HepG2 (cell line): ENCODE measurements around the gene TBC1D22A. TPM values are rescaled to one million over a fixed set of nuclear protein-coding genes. Genes with fewer than 3 reads are reported as not detected.

Source experiments
- ATAC-seq: fragments of 200-7000 bp; cut with Tn5 transposase; 3 replicates; pipeline ENCODE4 v1.9.1; 2020; ENCODE audit warnings: mild to moderate bottlenecking, moderate library complexity
- BruUV-seq: library from RNA; stranded (reverse); fragments of 400-500 nt; replicated peaks from 2 replicates; lab custom pipeline; 2021; lab: Mats Ljungman, UMichigan
- CTCF ChIA-PET: fragments of 300-600 bp; formaldehyde crosslinking; extraction: SDS; loops from one replicate; lab custom pipeline; 2021; ENCODE audit warnings: low total read pairs, inconsistent platforms, low intra/inter-chr PET ratio; lab: Yijun Ruan, JAX
- POLR2A ChIA-PET: fragments of 350-600 bp; sonication (Branson Sonifier 250); formaldehyde crosslinking; loops from one replicate; lab custom pipeline; 2020; ENCODE audit warnings: antibody characterized with exemption, inconsistent platforms; lab: Yijun Ruan, JAX
- DNase-seq: peaks from one replicate; pipeline ENCODE4 v3.0.0-alpha.2; 2015; ENCODE audit warnings: low spot score
- FAIRE-seq: peaks from 3 replicates; lab custom pipeline; 2011; peaks lifted over from hg19 to GRCh38; lab: Jason Lieb, UNC
- H2AFZ ChIP-seq: one replicate; pipeline ENCODE4 v1.6.1; 2011; ENCODE audit warnings: low read length, inconsistent platforms
- H3K27ac ChIP-seq: fragments of 300-600 bp; 3 replicates; pipeline ENCODE4 v1.8.0; 2011; ENCODE audit warnings: mixed run types, mild to moderate bottlenecking, mixed read lengths, low read length, inconsistent platforms; ENCODE audit not compliant: insufficient read depth; ENCODE audit errors: extremely low read length
- H3K27me3 ChIP-seq, 2 experiments: fragments of 200-600 bp in 1 of 2; 2 replicates in 1 of 2; 3 replicates in 1 of 2; pipeline versions ENCODE4 v1.6.0 to v1.8.0; 2011; ENCODE audit warnings: low read length in 2 of 2, mild to moderate bottlenecking in 2 of 2, moderate library complexity in 2 of 2, inconsistent platforms in 1 of 2; ENCODE audit not compliant: insufficient read depth in 2 of 2, control insufficient read depth in 1 of 2
- H3K36me3 ChIP-seq, 2 experiments: fragments of 200-600 bp in 1 of 2; replicated peaks in 1 of 2; 2 replicates in 1 of 2; 3 replicates in 1 of 2; pipeline versions ENCODE4 v1.5.1 to v1.8.0; 2011; ENCODE audit warnings: low read length in 2 of 2, inconsistent platforms in 1 of 2; ENCODE audit not compliant: insufficient read depth in 2 of 2, control insufficient read depth in 1 of 2
- H3K4me1 ChIP-seq: 2 replicates; pipeline ENCODE4 v1.5.1; 2012; ENCODE audit warnings: low read length, inconsistent platforms; ENCODE audit not compliant: insufficient read depth
- H3K4me2 ChIP-seq: 2 replicates; pipeline ENCODE4 v1.6.0; 2011; ENCODE audit warnings: low read depth, low read length, inconsistent platforms
- H3K4me3 ChIP-seq, 3 experiments: fragments of 200-600 bp in 1 of 3; sonication (generic), shearing (Covaris generic) in 1 of 3; replicated peaks in 1 of 3; 2 replicates each; pipeline ENCODE4 v1.5.1; 2011 to 2016; ENCODE audit warnings: low read length in 3 of 3, inconsistent platforms in 2 of 3, low read depth in 2 of 3, mild to moderate bottlenecking in 2 of 3, control low read depth in 1 of 3, mixed read lengths in 1 of 3; ENCODE audit not compliant: insufficient read depth in 1 of 3
- H3K79me2 ChIP-seq: one replicate; pipeline ENCODE4 v1.6.1; 2011; ENCODE audit warnings: low read length, inconsistent platforms; ENCODE audit not compliant: insufficient read depth
- H3K9ac ChIP-seq: 2 replicates; pipeline ENCODE4 v1.6.0; 2011; ENCODE audit warnings: mild to moderate bottlenecking, low read depth, low read length, inconsistent platforms; ENCODE audit not compliant: insufficient read depth
- H3K9me3 ChIP-seq: 2 replicates; pipeline ENCODE4 v1.5.1; 2012; ENCODE audit warnings: mild to moderate bottlenecking, low read length
- H4K20me1 ChIP-seq: 2 replicates; pipeline ENCODE4 v1.6.0; 2011; ENCODE audit warnings: inconsistent platforms, mild to moderate bottlenecking, low read length, moderate library complexity; ENCODE audit not compliant: insufficient read depth
- PBX3 ChIP-seq: sonication (generic); formaldehyde crosslinking; IDR thresholded peaks from 2 replicates; pipeline ENCODE4 v1.8.1; 2023; ENCODE audit warnings: missing genetic modification reagents, inconsistent platforms, borderline replicate concordance
- SMC3 ChIP-seq: IDR thresholded peaks from 2 replicates; pipeline ENCODE4 v1.6.1; 2011; ENCODE audit warnings: low read length, improper control_type of control experiment
- TOPORS ChIP-seq: sonication (generic); formaldehyde crosslinking; IDR thresholded peaks from 2 replicates; pipeline ENCODE4 v1.8.0; 2023; ENCODE audit warnings: mild to moderate bottlenecking, missing genetic modification reagents
- ZC3H4 ChIP-seq: sonication (generic); formaldehyde crosslinking; IDR thresholded peaks from 2 replicates; pipeline ENCODE4 v1.4.0; 2020; ENCODE audit warnings: missing genetic modification reagents, borderline replicate concordance
- ZNF251 ChIP-seq: sonication (generic); formaldehyde crosslinking; IDR thresholded peaks from 2 replicates; pipeline ENCODE4 v1.9.0; 2021; ENCODE audit warnings: mild to moderate bottlenecking, missing genetic modification reagents
- ZNF33A ChIP-seq: sonication (generic); formaldehyde crosslinking; IDR thresholded peaks from 2 replicates; pipeline ENCODE4 v1.5.1; 2020; ENCODE audit warnings: missing genetic modification reagents, mild to moderate bottlenecking, moderate library complexity, borderline replicate concordance
- ZNF772 ChIP-seq: sonication (generic); formaldehyde crosslinking; IDR thresholded peaks from 2 replicates; pipeline ENCODE4 v1.5.0; 2020; ENCODE audit warnings: mild to moderate bottlenecking, missing genetic modification reagents
- ZNF777 ChIP-seq: sonication (generic); formaldehyde crosslinking; IDR thresholded peaks from 2 replicates; pipeline ENCODE4 v1.4.0; 2020; ENCODE audit warnings: missing genetic modification reagents
- ZSCAN9 ChIP-seq: IDR thresholded peaks from 2 replicates; pipeline ENCODE4 v1.6.1; 2016; ENCODE audit warnings: borderline replicate concordance
- WGBS: methylation state at CpG from one replicate; pipeline ENCODE4 v1.1.6; 2017; ENCODE audit warnings: low lambda C conversion rate; 5-methylcytosine and 5-hydroxymethylcytosine counted together
- in situ Hi-C: cut with HindIII; loops from 2 replicates; pipeline ENCODE4 v1.10.0; 2017; ENCODE audit warnings: low pct_unique_long_range_greater_than_20kb; ENCODE audit not compliant: extremely low pct_ligation_motif_present
- intact Hi-C: fragments of 100-400 bp; cut with micrococcal nuclease; formaldehyde crosslinking; loops from one replicate; pipeline ENCODE4 v1.10.0; 2022; ENCODE audit not compliant: unreplicated experiment
- polyA plus RNA-seq, 8 experiments: library from polyadenylated mRNA; depleted of rRNA in 3 of 8; stranded (reverse) in 7 of 8; unstranded in 1 of 8; fragments of >200 nt; fragmentation: Illumina TruSeq in 4 of 8; extraction: Trizol in 4 of 8; gene quantifications; 2 replicates each; pipeline versions ENCODE4 v1.2.1 to v1.2.3, GENCODE V29; 2011 to 2016; ENCODE audit warnings: low read depth in 4 of 8, missing spikeins in 1 of 8, mixed read lengths in 1 of 8; ENCODE audit not compliant: insufficient read depth in 1 of 8
- total RNA-seq, 5 experiments: library from RNA; depleted of rRNA; stranded (reverse); fragments of >200 nt; fragmentation: Illumina TruSeq; extraction: Trizol; gene quantifications; 2 replicates each; pipeline ENCODE4 v1.2.3, GENCODE V29; 2016; ENCODE audit warnings: low read depth in 1 of 5
- TF ChIP-seq, protein P1 (sequence below): IDR thresholded peaks from 2 replicates; pipeline ENCODE4 v1.6.1; 2018; ENCODE audit warnings: missing genetic modification reagents, mild to moderate bottlenecking, missing compliant biosample characterization

The TBC1D22A gene
- total and polyA plus RNA-seq, 2 of the 13 experiments (the other 11 are each of a cell fraction or from before 2014, with no cell fraction given): 17.3 to 18.0 TPM

- 14% methylated on average over 9 of the region's 9 CpGs for WGBS
- Histone ChIP-seq H4K20me1 (no peaks in the 10 kb centered on the region), H3K27me3 (peaks cover 6 to 64% of the 10 kb centered on the region in 2 experiments; a peak in 4 of 5 replicates), H3K4me1 (no peaks in the 10 kb centered on the region), H3K36me3 (no peaks in the 10 kb centered on the region), H2AFZ (no peak overlapping the region), H3K9ac (no peak overlapping the region), H3K4me3 (no peak overlapping the region), H3K27ac (no peak overlapping the region), H3K9me3 (no peaks in the 10 kb centered on the region), H3K79me2 (no peaks in the 10 kb centered on the region), H3K4me2 (no peak overlapping the region)
- intact Hi-C loops (no loop called here), in situ Hi-C loops (loop anchor here (25.0 kb wide), 1 partner anchor 1281 kb away; a partner anchor contains a TSS)
- POLR2A ChIA-PET: no interaction called here
- BruUV-seq: no TSS peak
- FAIRE-seq (no peak), ATAC-seq (no peak), DNase-seq (no peak)
- CTCF ChIA-PET: no interaction called here
- TF ChIP-seq ZSCAN9 (CRISPR knock-in tag): no peak
- TF ChIP-seq TOPORS (CRISPR knock-in tag): no peak
- no peak for TF ChIP-seq SMC3
- TF ChIP-seq ZC3H4 (CRISPR knock-in tag): no peak
- TF ChIP-seq ZNF251 (CRISPR knock-in tag): no peak
- TF ChIP-seq ZNF772 (CRISPR knock-in tag): no peak
- TF ChIP-seq ZNF777 (CRISPR knock-in tag): no peak
- TF ChIP-seq ZNF33A (CRISPR knock-in tag): no peak
Measured at GRCh38 chr22:47206666-47207218, 444.3 kb downstream of the TBC1D22A start.

DNA sequence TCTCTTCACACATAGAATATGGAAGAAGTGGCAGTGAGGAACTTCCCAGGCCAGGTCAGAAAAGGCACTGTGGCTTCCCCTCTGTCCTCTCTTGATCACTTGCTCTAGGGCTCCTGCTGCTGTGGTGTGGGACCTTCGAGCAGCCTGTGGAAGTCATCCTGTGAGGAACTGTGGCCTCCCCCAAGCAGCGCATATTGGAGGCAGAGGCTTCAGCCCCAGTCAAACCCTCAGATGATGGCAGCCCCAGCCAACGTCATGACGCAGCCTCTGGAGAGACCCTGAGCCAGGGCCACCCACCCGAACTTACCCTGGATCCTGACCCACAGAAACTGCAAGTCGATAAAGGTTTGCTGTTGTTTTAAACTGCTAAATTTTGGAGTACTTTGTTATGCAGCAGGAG is 444.9 kb downstream of the TBC1D22A start:
- DNase-seq (no peak), FAIRE-seq (no peak), ATAC-seq (no peak)
- no peak for TF ChIP-seq PBX3 (CRISPR knock-in tag)
- TF ChIP-seq, protein P1, sequence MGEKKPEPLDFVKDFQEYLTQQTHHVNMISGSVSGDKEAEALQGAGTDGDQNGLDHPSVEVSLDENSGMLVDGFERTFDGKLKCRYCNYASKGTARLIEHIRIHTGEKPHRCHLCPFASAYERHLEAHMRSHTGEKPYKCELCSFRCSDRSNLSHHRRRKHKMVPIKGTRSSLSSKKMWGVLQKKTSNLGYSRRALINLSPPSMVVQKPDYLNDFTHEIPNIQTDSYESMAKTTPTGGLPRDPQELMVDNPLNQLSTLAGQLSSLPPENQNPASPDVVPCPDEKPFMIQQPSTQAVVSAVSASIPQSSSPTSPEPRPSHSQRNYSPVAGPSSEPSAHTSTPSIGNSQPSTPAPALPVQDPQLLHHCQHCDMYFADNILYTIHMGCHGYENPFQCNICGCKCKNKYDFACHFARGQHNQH (CRISPR knock-in tag): no peak
- no TSS peak for BruUV-seq
- Histone ChIP-seq H3K27me3 (peaks cover 6 to 58% of the 10 kb centered on the region in 2 experiments; a peak in 4 of 5 replicates), H2AFZ (no peak overlapping the region), H3K4me1 (no peaks in the 10 kb centered on the region), H3K9me3 (no peaks in the 10 kb centered on the region), H3K9ac (no peak overlapping the region), H3K79me2 (no peaks in the 10 kb centered on the region), H3K4me3 (no peak overlapping the region), H4K20me1 (no peaks in the 10 kb centered on the region), H3K27ac (no peak overlapping the region), H3K36me3 (no peaks in the 10 kb centered on the region), H3K4me2 (no peak overlapping the region)
- CTCF ChIA-PET: no interaction called here
- intact Hi-C loops: no loop called here
- 5% methylated on average over 4 of the region's 6 CpGs for WGBS
- POLR2A ChIA-PET: no interaction called here
- in situ Hi-C loops: loop anchor here (25.0 kb wide), 1 partner anchor 1280 kb away; a partner anchor contains a TSS
